Mesendoderm (in vitro differentiated cells): Measurements from ENCODE around the gene PSMC6.
"Not testable (repeated sequence)": the region's sequence is repeated elsewhere in the genome, so short reads cannot be mapped to it uniquely, and the experiment has no call there.

Experiments used
- DNase-seq: peaks from one replicate; pipeline ENCODE4 v3.0.0; 2013
- H2AK5ac ChIP-seq: 2 replicates; pipeline ENCODE4 v1.6.1; 2013; ENCODE audit warnings: low read length, inconsistent platforms
- H2BK120ac ChIP-seq: 2 replicates; pipeline ENCODE4 v1.6.1; 2013; ENCODE audit warnings: low read depth, mild to moderate bottlenecking, low read length, moderate library complexity, mixed read lengths
- H2BK15ac ChIP-seq: replicated peaks from 2 replicates; pipeline ENCODE4 v1.6.1; 2013; ENCODE audit warnings: low read depth, mild to moderate bottlenecking, moderate library complexity
- H2BK5ac ChIP-seq: 2 replicates; pipeline ENCODE4 v1.6.1; 2013; ENCODE audit warnings: low read length, inconsistent platforms
- H3K18ac ChIP-seq: 2 replicates; pipeline ENCODE4 v1.6.1; 2013; ENCODE audit warnings: mild to moderate bottlenecking, low read length, mixed read lengths
- H3K23ac ChIP-seq: one replicate; pipeline ENCODE4 v1.6.1; 2013; ENCODE audit warnings: low read length
- H3K27ac ChIP-seq: 2 replicates; pipeline ENCODE4 v1.5.1; 2013; ENCODE audit warnings: low read depth, mild to moderate bottlenecking, inconsistent platforms, low read length, moderate library complexity
- H3K27me3 ChIP-seq: 2 replicates; pipeline ENCODE4 v1.6.1; 2013; ENCODE audit warnings: low read length, control low read depth, mild to moderate bottlenecking, inconsistent platforms; ENCODE audit not compliant: insufficient read depth, poor library complexity
- H3K36me3 ChIP-seq: 2 replicates; pipeline ENCODE4 v1.6.1; 2013; ENCODE audit warnings: low read length, inconsistent platforms; ENCODE audit not compliant: control insufficient read depth, insufficient read depth
- H3K4ac ChIP-seq: one replicate; pipeline ENCODE4 v1.6.1; 2013; ENCODE audit warnings: low read depth, mild to moderate bottlenecking, low read length, moderate library complexity
- H3K4me1 ChIP-seq: 2 replicates; pipeline ENCODE4 v1.6.1; 2013; ENCODE audit warnings: low read depth, low read length, inconsistent platforms; ENCODE audit not compliant: control insufficient read depth
- H3K4me2 ChIP-seq: 2 replicates; pipeline ENCODE4 v1.6.1; 2013; ENCODE audit warnings: low read length
- H3K4me3 ChIP-seq: 2 replicates; pipeline ENCODE4 v1.5.1; 2013; ENCODE audit warnings: mild to moderate bottlenecking, low read length
- H3K56ac ChIP-seq: one replicate; pipeline ENCODE4 v1.6.1; 2013; ENCODE audit warnings: low read length
- H3K79me1 ChIP-seq: 2 replicates; pipeline ENCODE4 v1.6.1; 2013; ENCODE audit warnings: low read length, inconsistent platforms
- H3K79me2 ChIP-seq: 2 replicates; pipeline ENCODE4 v1.6.1; 2013; ENCODE audit warnings: mild to moderate bottlenecking, low read length; ENCODE audit not compliant: control insufficient read depth, insufficient read depth
- H3K9ac ChIP-seq: 2 replicates; pipeline ENCODE4 v1.6.1; 2013; ENCODE audit warnings: low read length, inconsistent platforms
- H4K5ac ChIP-seq: one replicate; pipeline ENCODE4 v1.6.1; 2013; ENCODE audit warnings: low read length
- H4K8ac ChIP-seq: one replicate; pipeline ENCODE4 v1.6.1; 2013; ENCODE audit warnings: low read depth, mild to moderate bottlenecking, control low read depth, low read length, moderate library complexity
- WGBS: extraction: QIAGEN DNeasy Blood & Tissue Kit; methylation state at CpG from one replicate; pipeline ENCODE4 v1.1.7; 2013; ENCODE audit warnings: low lambda C conversion rate, missing lambda C conversion rate; ENCODE audit not compliant: insufficient coverage; ENCODE audit errors: extremely low coverage; 5-methylcytosine and 5-hydroxymethylcytosine counted together

The PSMC6 gene

GRCh38 chr14:52740751-52741150, 33.8 kb downstream of the PSMC6 start:
- Histone ChIP-seq H2BK5ac (no peak overlapping the region), H3K4me2 (no peak overlapping the region), H3K79me2 (peaks cover 29% of the 10 kb centered on the region), H3K56ac (no peak overlapping the region), H2BK120ac (no peak overlapping the region), H4K8ac (no peak overlapping the region), H4K5ac (no peak overlapping the region), H3K4ac (no peak overlapping the region), H3K4me3 (no peak overlapping the region), H3K79me1 (peaks cover 3% of the 10 kb centered on the region), H3K27ac (no peak overlapping the region), H3K27me3 (no peaks in the 10 kb centered on the region), H3K36me3 (no peaks in the 10 kb centered on the region), H2BK15ac (no peak overlapping the region), H3K23ac (no peak overlapping the region), H3K18ac (no peak overlapping the region), H3K9ac (no peak overlapping the region), H3K4me1 (no peaks in the 10 kb centered on the region), H2AK5ac (no peak overlapping the region)
- DNase-seq = no peak
- no CpG with 5 or more reads among the region's 1 CpG for WGBS

- H3K79me1 ChIP-seq = peaks cover 3% of the 10 kb centered on the region
- H2BK5ac ChIP-seq = no peak overlapping the region
- no peak overlapping the region for H4K8ac ChIP-seq
- no peak overlapping the region for H2AK5ac ChIP-seq
- no peak overlapping the region for H3K18ac ChIP-seq
- no peak overlapping the region for H2BK120ac ChIP-seq
- H3K27ac ChIP-seq = no peak overlapping the region
- no peak overlapping the region for H4K5ac ChIP-seq
- no peak for DNase-seq
- H3K56ac ChIP-seq = no peak overlapping the region
- no peak overlapping the region for H3K23ac ChIP-seq
- H3K36me3 ChIP-seq = no peaks in the 10 kb centered on the region
- H2BK15ac ChIP-seq = no peak overlapping the region
- no peak overlapping the region for H3K9ac ChIP-seq
- no peaks in the 10 kb centered on the region for H3K27me3 ChIP-seq
- H3K4ac ChIP-seq = no peak overlapping the region
- H3K79me2 ChIP-seq = peaks cover 26% of the 10 kb centered on the region
- no peak overlapping the region for H3K4me2 ChIP-seq
- H3K4me1 ChIP-seq = no peaks in the 10 kb centered on the region
- no peak overlapping the region for H3K4me3 ChIP-seq
Observed at GRCh38 chr14:52741865-52742264, 34.9 kb downstream of the PSMC6 start.

- no peak overlapping the region for H3K4ac ChIP-seq
Observed at GRCh38 chr14:52748647-52749292, 41.8 kb downstream of the PSMC6 start.

GRCh38 chr14:52755607-52756316, 48.8 kb downstream of the PSMC6 start:
- Histone ChIP-seq H3K4me2 (no peak overlapping the region), H4K5ac (no peak overlapping the region), H3K27me3 (no peaks in the 10 kb centered on the region), H2BK15ac (no peak overlapping the region), H3K4me1 (no peaks in the 10 kb centered on the region), H2BK5ac (no peak overlapping the region), H3K27ac (no peak overlapping the region), H2BK120ac (no peak overlapping the region), H3K56ac (no peak overlapping the region), H3K79me2 (no peaks in the 10 kb centered on the region), H4K8ac (no peak overlapping the region), H2AK5ac (no peak overlapping the region), H3K79me1 (no peaks in the 10 kb centered on the region), H3K23ac (no peak overlapping the region), H3K9ac (no peak overlapping the region), H3K18ac (no peak overlapping the region), H3K4me3 (no peak overlapping the region), H3K36me3 (no peaks in the 10 kb centered on the region), H3K4ac (no peak overlapping the region)
- WGBS = no CpG with 5 or more reads among the region's 5 CpGs
- DNase-seq = no peak

More at GRCh38 chr14:52748647-52749292, 41.8 kb downstream of the PSMC6 start:
- Histone ChIP-seq H3K56ac (no peak overlapping the region), H3K4me3 (no peak overlapping the region), H2BK15ac (no peak overlapping the region), H3K79me1 (no peaks in the 10 kb centered on the region), H4K5ac (no peak overlapping the region), H3K4me2 (no peak overlapping the region), H3K27ac (no peak overlapping the region), H2AK5ac (no peak overlapping the region), H3K18ac (no peak overlapping the region), H3K23ac (no peak overlapping the region), H2BK120ac (no peak overlapping the region), H3K4me1 (no peaks in the 10 kb centered on the region), H3K79me2 (no peaks in the 10 kb centered on the region), H4K8ac (no peak overlapping the region), H2BK5ac (no peak overlapping the region), H3K36me3 (no peaks in the 10 kb centered on the region), H3K27me3 (no peaks in the 10 kb centered on the region), H3K9ac (no peak overlapping the region)
- DNase-seq = no peak
- whole genome bisulfite sequencing = no CpG with 5 or more reads among the region's 8 CpGs

- Histone ChIP-seq H4K8ac (no peak overlapping the region), H3K18ac (no peak overlapping the region), H3K27ac (no peak overlapping the region), H3K79me1 (no peaks in the 10 kb centered on the region), H2BK120ac (no peak overlapping the region), H3K4me3 (no peak overlapping the region), H3K36me3 (no peaks in the 10 kb centered on the region), H2AK5ac (no peak overlapping the region), H3K27me3 (no peaks in the 10 kb centered on the region), H3K4me2 (no peak overlapping the region), H3K79me2 (no peaks in the 10 kb centered on the region), H2BK15ac (no peak overlapping the region), H3K4ac (no peak overlapping the region), H4K5ac (no peak overlapping the region), H3K56ac (no peak overlapping the region), H3K4me1 (no peaks in the 10 kb centered on the region), H2BK5ac (no peak overlapping the region), H3K23ac (no peak overlapping the region), H3K9ac (no peak overlapping the region)
- no peak for DNase-seq
- no CpG with 5 or more reads among the region's 1 CpG for WGBS
Observed at GRCh38 chr14:52759145-52759544, 52.1 kb downstream of the PSMC6 start.

- not testable (repeated sequence) for H3K23ac ChIP-seq, H3K4ac ChIP-seq, H3K18ac ChIP-seq, H3K4me2 ChIP-seq, H3K27me3 ChIP-seq, H4K5ac ChIP-seq, H3K79me1 ChIP-seq, H3K79me2 ChIP-seq, H2BK120ac ChIP-seq, DNase-seq, H3K36me3 ChIP-seq, H3K56ac ChIP-seq, H2AK5ac ChIP-seq, H3K4me1 ChIP-seq, H3K9ac ChIP-seq, H2BK15ac ChIP-seq, H3K4me3 ChIP-seq, H3K27ac ChIP-seq, H4K8ac ChIP-seq, H2BK5ac ChIP-seq
- WGBS = no CpG with 5 or more reads among the region's 4 CpGs
Observed at GRCh38 chr14:52762923-52763322, 55.9 kb downstream of the PSMC6 start.
